OCI-LY1 (cell line): ENCODE data around the gene P2RY8.

ENCODE experiments used
- H2AFZ ChIP-seq: fragments of 200-600 bp; sonication (generic), shearing (Covaris generic); 2 replicates; pipeline ENCODE4 v1.6.0; 2014; ENCODE audit warnings: antibody characterized with exemption, mild to moderate bottlenecking, low read length
- H3F3A ChIP-seq: fragments of 200-600 bp; sonication (generic), shearing (Covaris generic); 2 replicates; pipeline ENCODE4 v1.6.0; 2014; ENCODE audit warnings: mild to moderate bottlenecking, antibody characterized with exemption, low read length, moderate library complexity; ENCODE audit not compliant: insufficient read depth
- H3K27ac ChIP-seq: fragments of 200-600 bp; sonication (generic); 2 replicates; pipeline ENCODE4 v1.5.1; 2014; ENCODE audit warnings: low read length, mixed run types, mild to moderate bottlenecking, low read depth; ENCODE audit not compliant: poor library complexity, severe bottlenecking
- H3K27me3 ChIP-seq: fragments of 200-600 bp; sonication (generic); 2 replicates; pipeline ENCODE4 v1.6.0; 2014; ENCODE audit warnings: antibody characterized with exemption, mild to moderate bottlenecking, low read length, moderate library complexity; ENCODE audit not compliant: insufficient read depth
- H3K36me3 ChIP-seq: fragments of 200-600 bp; sonication (generic); 2 replicates; pipeline ENCODE4 v1.6.1; 2014; ENCODE audit warnings: mild to moderate bottlenecking, antibody characterized with exemption, low read length, moderate library complexity, mixed read lengths; ENCODE audit not compliant: insufficient read depth
- H3K4me1 ChIP-seq: fragments of 200-600 bp; sonication (generic); 2 replicates; pipeline ENCODE4 v1.5.1; 2014; ENCODE audit warnings: mild to moderate bottlenecking, low read length, moderate library complexity; ENCODE audit not compliant: insufficient read depth, severe bottlenecking
- H3K4me2 ChIP-seq: fragments of 200-600 bp; sonication (generic), shearing (Covaris generic); 2 replicates; pipeline ENCODE4 v1.6.1; 2014; ENCODE audit warnings: low read length
- H3K4me3 ChIP-seq: fragments of 200-600 bp; sonication (generic); 2 replicates; pipeline ENCODE4 v1.5.1; 2014; ENCODE audit warnings: low read length, low read depth, mild to moderate bottlenecking, mixed read lengths; ENCODE audit not compliant: poor library complexity, severe bottlenecking
- H3K79me2 ChIP-seq: fragments of 200-600 bp; shearing (Covaris generic); 2 replicates; pipeline ENCODE4 v1.6.1; 2016; ENCODE audit warnings: mixed run types, low read length, mixed read lengths; ENCODE audit not compliant: insufficient read depth
- H3K9ac ChIP-seq: fragments of 200-600 bp; sonication (generic), shearing (Covaris generic); 2 replicates; pipeline ENCODE4 v1.6.1; 2014; ENCODE audit warnings: mild to moderate bottlenecking, low read length, mixed read lengths
- H3K9me2 ChIP-seq: fragments of 200-600 bp; sonication (generic), shearing (Covaris generic); 2 replicates; pipeline ENCODE4 v1.6.1; 2014; ENCODE audit warnings: low read depth, mild to moderate bottlenecking, low read length, mixed read lengths
- H3K9me3 ChIP-seq: fragments of 200-600 bp; shearing (Covaris generic); 2 replicates; pipeline ENCODE4 v1.6.1; 2014; ENCODE audit warnings: low read length, mixed read lengths
- H4K20me1 ChIP-seq: fragments of 200-600 bp; sonication (generic), shearing (Covaris generic); 2 replicates; pipeline ENCODE4 v1.6.0; 2016; ENCODE audit warnings: mild to moderate bottlenecking, low read length; ENCODE audit not compliant: insufficient read depth
- CTCF ChIP-seq: fragments of 200-600 bp; sonication (generic), shearing (Covaris generic); IDR thresholded peaks from 2 replicates; pipeline ENCODE4 v1.5.1; 2017; ENCODE audit warnings: mild to moderate bottlenecking, antibody characterized with exemption, low read length, moderate library complexity, mixed read lengths
- EZH2 ChIP-seq: fragments of 200-600 bp; sonication (generic), shearing (Covaris generic); IDR thresholded peaks from 2 replicates; pipeline ENCODE4 v1.8.0; 2017; ENCODE audit warnings: borderline replicate concordance, mixed run types, mild to moderate bottlenecking, antibody characterized with exemption, low read length, moderate library complexity, mixed read lengths

The P2RY8 gene

DNA sequence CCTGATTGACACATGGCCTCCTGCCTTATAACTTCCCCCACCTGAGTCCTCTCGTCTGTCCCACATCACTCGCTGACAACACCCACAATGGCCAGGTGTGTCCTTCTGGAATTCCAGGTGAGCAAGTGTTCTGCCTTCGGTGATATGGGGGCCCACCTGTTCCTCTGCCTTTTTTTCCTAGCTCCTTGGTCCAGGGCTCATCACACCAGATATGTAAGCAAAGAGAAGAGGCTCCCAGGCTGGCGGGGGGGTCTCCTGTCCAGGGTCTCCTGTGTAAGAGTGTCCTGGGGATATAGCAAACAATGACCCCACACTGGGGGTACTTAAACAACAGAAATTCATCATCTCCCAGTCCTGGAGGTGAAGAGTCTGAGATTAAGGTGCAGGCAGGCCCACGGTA is 25.2 kb downstream of the P2RY8 start:
- Histone ChIP-seq H3K27me3 (no peaks in the 10 kb centered on the region), H3F3A (peaks cover 5% of the 10 kb centered on the region; the same call in 1 of the 2 replicates), H3K27ac (peak overlapping the region; percentile 81), H3K4me1 (peaks cover 44% of the 10 kb centered on the region), H3K9me2 (no peaks in the 10 kb centered on the region), H3K4me2 (peak overlapping the region; percentile 42; the same call in 1 of the 2 replicates), H3K4me3 (no peak overlapping the region), H3K9me3 (no peaks in the 10 kb centered on the region), H3K36me3 (peaks cover 52% of the 10 kb centered on the region), H3K9ac (no peak overlapping the region), H3K79me2 (peaks cover 4% of the 10 kb centered on the region; the same call in 1 of the 2 replicates), H2AFZ (no peak overlapping the region), H4K20me1 (no peaks in the 10 kb centered on the region)
- TF ChIP-seq EZH2 (no peak), CTCF (no peak)

DNA sequence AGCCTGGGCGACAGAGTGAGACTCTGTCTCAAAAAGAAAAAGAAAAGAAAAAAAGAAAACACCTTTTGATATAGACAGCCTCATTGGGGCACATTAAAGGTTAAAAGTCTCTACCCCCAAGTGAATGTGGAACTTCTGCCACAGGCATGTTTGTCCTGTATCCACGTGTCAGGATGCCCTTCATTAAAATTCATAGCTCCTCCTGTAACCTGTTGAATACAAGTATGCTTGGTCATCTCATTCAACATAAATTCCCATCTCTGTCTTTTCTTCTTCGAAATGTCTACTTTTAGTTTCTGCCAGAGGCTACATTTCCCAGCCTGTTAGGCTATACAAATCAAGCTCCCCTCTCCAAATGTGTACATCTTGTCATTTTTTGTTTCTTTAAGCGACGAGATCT is 25.8 kb downstream of the P2RY8 start:
- peak overlapping the region; percentile 30; the same call in 1 of the 2 replicates for H3K9ac ChIP-seq
- H4K20me1 ChIP-seq = no peaks in the 10 kb centered on the region
- H3K4me3 ChIP-seq = no peak overlapping the region
- H3K79me2 ChIP-seq = 0 out of 2 replicates have a peak, but pooled peaks cover 4% of the 10 kb centered on the region
- no peak for TF ChIP-seq EZH2
- TF ChIP-seq CTCF = no peak
- H2AFZ ChIP-seq = no peak overlapping the region
- peak overlapping the region; percentile 42; the same call in 1 of the 2 replicates for H3K4me2 ChIP-seq
- H3F3A ChIP-seq = peaks cover 5% of the 10 kb centered on the region; the same call in 1 of the 2 replicates
- H3K9me3 ChIP-seq = no peaks in the 10 kb centered on the region
- H3K27me3 ChIP-seq = no peaks in the 10 kb centered on the region
- H3K27ac ChIP-seq = peak overlapping the region; percentile 81
- no peaks in the 10 kb centered on the region for H3K9me2 ChIP-seq
- H3K4me1 ChIP-seq = peaks cover 47% of the 10 kb centered on the region
- peaks cover 50% of the 10 kb centered on the region for H3K36me3 ChIP-seq

DNA sequence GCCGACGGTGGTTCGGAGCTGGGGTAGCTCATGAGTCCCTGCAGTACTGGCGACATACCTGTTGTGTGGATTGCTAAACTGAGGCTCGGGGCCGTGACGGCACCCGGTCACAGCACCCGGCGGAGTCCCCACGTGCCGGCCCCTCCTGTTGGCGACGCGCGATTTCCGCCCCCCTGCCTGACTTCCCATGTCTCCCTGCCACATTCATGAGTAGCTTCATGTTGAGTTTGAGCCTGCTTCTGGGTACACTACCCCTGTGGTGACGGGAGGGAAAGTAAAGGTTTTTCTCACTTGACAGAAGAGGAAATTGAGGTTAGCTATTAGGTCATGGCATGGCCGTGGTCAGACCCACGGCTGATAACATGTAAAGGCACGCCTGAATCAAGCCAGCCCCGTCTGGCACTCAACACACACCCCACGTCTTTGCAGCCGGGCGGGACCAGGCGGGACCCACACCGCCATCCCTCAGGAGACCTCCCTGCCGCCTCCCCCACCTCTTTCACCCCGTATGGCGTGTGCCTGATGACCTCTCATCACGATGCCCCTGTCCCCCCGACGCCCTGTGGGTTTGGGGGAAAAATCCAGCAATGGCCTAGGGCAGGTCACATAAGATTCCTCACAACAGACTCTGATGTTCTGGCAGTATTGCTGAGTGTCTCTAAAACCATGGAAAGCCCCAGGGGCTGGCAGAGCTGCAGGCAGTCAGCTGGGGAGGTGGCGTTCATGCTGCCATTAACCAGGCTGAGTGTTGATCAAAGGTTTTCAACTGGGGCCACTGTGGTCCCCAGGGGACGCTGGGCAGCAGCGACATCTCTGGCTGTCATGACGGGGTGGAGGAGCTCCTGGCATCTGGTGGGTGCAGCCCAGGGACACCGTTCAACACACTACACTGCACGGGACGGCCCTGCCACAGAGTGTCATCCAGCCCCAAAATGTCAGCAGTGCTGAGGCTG is 29.2 kb downstream of the P2RY8 start:
- H3K9ac ChIP-seq = peak overlapping the region; percentile 51; the same call in 1 of the 2 replicates
- H3K27me3 ChIP-seq = no peaks in the 10 kb centered on the region
- no peak for TF ChIP-seq EZH2
- TF ChIP-seq CTCF = no peak; the same call in 1 of the 2 replicates
- H3F3A ChIP-seq = peaks cover 10% of the 10 kb centered on the region
- H4K20me1 ChIP-seq = no peaks in the 10 kb centered on the region
- H3K4me1 ChIP-seq = peaks cover 81% of the 10 kb centered on the region
- H3K27ac ChIP-seq = peak overlapping the region; percentile 92
- H3K4me2 ChIP-seq = peak overlapping the region; percentile 58
- no peaks in the 10 kb centered on the region for H3K79me2 ChIP-seq
- no peaks in the 10 kb centered on the region for H3K9me3 ChIP-seq
- H2AFZ ChIP-seq = no peak overlapping the region
- H3K9me2 ChIP-seq = no peaks in the 10 kb centered on the region
- H3K4me3 ChIP-seq = peak overlapping the region; percentile 27
- H3K36me3 ChIP-seq = peaks cover 55% of the 10 kb centered on the region
